Measurements from ENCODE around the gene GOLIM4.

GOLIM4 gene

DNA sequence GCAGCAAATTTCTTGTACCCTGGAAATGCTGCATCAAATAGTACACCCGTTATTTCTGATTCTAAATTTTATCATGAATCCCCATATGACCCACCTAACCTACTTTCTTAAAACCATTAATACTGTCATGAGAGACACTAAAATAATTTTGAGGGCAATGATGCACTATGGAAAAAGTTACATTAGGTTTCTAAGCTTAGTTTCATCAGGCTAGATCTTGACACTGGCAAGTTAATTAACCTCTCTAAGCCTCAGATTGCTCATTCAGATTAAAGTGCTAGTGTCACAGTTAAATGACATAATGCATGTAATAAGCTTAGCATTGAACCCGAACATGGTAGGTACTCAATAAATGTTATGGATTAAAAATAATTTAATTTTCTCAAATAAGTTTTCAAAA lies 8.2 kb downstream of the GOLIM4 start:
- no peaks in the 10 kb centered on the region for H3K27me3 ChIP-seq (ENCODE audit: low read depth, low read length)
- no peak overlapping the region for H3K4me3 ChIP-seq (ENCODE audit: low read length)
- no peak overlapping the region for H3K27ac ChIP-seq (ENCODE audit: low read length)
- TF ChIP-seq EZH2phosphoT487 (IDR thresholded peaks at IDR 0.05; ENCODE audit: low read depth) = no peak
- TF ChIP-seq, protein P1, sequence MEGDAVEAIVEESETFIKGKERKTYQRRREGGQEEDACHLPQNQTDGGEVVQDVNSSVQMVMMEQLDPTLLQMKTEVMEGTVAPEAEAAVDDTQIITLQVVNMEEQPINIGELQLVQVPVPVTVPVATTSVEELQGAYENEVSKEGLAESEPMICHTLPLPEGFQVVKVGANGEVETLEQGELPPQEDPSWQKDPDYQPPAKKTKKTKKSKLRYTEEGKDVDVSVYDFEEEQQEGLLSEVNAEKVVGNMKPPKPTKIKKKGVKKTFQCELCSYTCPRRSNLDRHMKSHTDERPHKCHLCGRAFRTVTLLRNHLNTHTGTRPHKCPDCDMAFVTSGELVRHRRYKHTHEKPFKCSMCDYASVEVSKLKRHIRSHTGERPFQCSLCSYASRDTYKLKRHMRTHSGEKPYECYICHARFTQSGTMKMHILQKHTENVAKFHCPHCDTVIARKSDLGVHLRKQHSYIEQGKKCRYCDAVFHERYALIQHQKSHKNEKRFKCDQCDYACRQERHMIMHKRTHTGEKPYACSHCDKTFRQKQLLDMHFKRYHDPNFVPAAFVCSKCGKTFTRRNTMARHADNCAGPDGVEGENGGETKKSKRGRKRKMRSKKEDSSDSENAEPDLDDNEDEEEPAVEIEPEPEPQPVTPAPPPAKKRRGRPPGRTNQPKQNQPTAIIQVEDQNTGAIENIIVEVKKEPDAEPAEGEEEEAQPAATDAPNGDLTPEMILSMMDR (IDR thresholded peaks at IDR 0.05; ENCODE audit: low read depth, low read length) = no peak
- no peak overlapping the region for H3K9ac ChIP-seq (ENCODE audit: low read length)
- no peaks in the 10 kb centered on the region for H3K9me3 ChIP-seq (ENCODE audit: insufficient read depth, low read length)
- no peaks in the 10 kb centered on the region for H3K36me3 ChIP-seq (replicated peaks; ENCODE audit: low read depth, low read length)
- H3K4me2 ChIP-seq (ENCODE audit: low read length) = no peak overlapping the region
- H3K4me1 ChIP-seq (ENCODE audit: low read length) = peaks cover 34% of the 10 kb centered on the region
- H3K79me2 ChIP-seq (ENCODE audit: low read length) = peaks cover 71% of the 10 kb centered on the region
- 0 out of 2 replicates have a peak, but pooled peaks cover 6% of the 10 kb centered on the region for H4K20me1 ChIP-seq (ENCODE audit: insufficient read depth, low read length)
- H2AFZ ChIP-seq (ENCODE audit: low read depth, low read length) = no peak overlapping the region

DNA sequence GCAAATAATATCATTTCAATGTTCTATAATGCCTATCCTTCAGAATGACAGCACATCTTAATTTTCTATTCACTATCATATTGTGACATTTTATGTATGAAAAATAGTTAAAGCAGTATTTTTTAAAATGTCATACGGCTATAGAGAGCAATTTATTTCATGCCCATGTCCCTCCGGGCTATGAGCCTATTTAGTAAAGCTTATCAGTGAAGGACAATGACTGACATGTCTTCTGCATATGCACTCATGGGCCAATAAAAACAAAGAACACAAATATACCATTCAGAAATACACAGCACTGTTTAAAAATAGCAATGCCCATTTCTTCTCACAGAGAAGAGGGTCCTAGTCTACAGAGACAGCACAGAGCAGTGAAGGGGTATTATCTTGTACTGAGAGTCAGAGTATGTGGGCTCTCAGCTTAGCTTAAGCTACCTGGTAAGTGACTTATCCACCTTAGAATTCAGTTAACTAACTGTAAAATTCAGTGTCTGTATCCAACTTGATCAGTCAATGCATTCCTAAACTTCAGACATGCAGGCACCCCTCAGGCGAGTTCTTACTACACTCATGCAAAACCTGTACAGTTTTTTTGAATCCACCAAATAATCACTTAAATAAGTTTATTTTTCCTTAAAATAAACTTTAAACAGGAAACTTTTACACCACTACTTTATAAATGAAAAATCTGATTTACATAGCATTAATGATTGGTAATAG lies 9.0 kb downstream of the GOLIM4 start:
- no peak overlapping the region for H3K4me3 ChIP-seq (ENCODE audit: low read length)
- H3K4me2 ChIP-seq (ENCODE audit: low read length) = no peak overlapping the region
- H3K79me2 ChIP-seq (ENCODE audit: low read length) = peaks cover 70% of the 10 kb centered on the region
- H3K27me3 ChIP-seq (ENCODE audit: low read depth, low read length) = no peaks in the 10 kb centered on the region
- H4K20me1 ChIP-seq (ENCODE audit: insufficient read depth, low read length) = 0 out of 2 replicates have a peak, but pooled peaks cover 6% of the 10 kb centered on the region
- H3K9ac ChIP-seq (ENCODE audit: low read length) = no peak overlapping the region
- peaks cover 33% of the 10 kb centered on the region for H3K4me1 ChIP-seq (ENCODE audit: low read length)
- no peak overlapping the region for H3K27ac ChIP-seq (ENCODE audit: low read length)
- H2AFZ ChIP-seq (ENCODE audit: low read depth, low read length) = no peak overlapping the region
- H3K36me3 ChIP-seq (replicated peaks; ENCODE audit: low read depth, low read length) = no peaks in the 10 kb centered on the region
- TF ChIP-seq, protein P1 (IDR thresholded peaks at IDR 0.05; ENCODE audit: low read depth, low read length) = no peak
- TF ChIP-seq EZH2phosphoT487 (IDR thresholded peaks at IDR 0.05; ENCODE audit: low read depth) = no peak
- H3K9me3 ChIP-seq (ENCODE audit: insufficient read depth, low read length) = no peaks in the 10 kb centered on the region

- Histone ChIP-seq H3K36me3 (replicated peaks; ENCODE audit: low read depth, low read length) (no peaks in the 10 kb centered on the region), H3K27me3 (ENCODE audit: low read depth, low read length) (no peaks in the 10 kb centered on the region), H3K79me2 (ENCODE audit: low read length) (peaks cover 59% of the 10 kb centered on the region), H3K4me2 (ENCODE audit: low read length) (peak overlapping the region; percentile 63), H4K20me1 (ENCODE audit: insufficient read depth, low read length) (0 out of 2 replicates have a peak, but pooled peaks cover 12% of the 10 kb centered on the region), H3K4me3 (ENCODE audit: low read length) (peak overlapping the region; percentile 42), H3K9ac (ENCODE audit: low read length) (no peak overlapping the region), H2AFZ (ENCODE audit: low read depth, low read length) (no peak overlapping the region), H3K27ac (ENCODE audit: low read length) (no peak overlapping the region), H3K4me1 (ENCODE audit: low read length) (peaks cover 33% of the 10 kb centered on the region), H3K9me3 (ENCODE audit: insufficient read depth, low read length) (no peaks in the 10 kb centered on the region)
- TF ChIP-seq, protein P1 (IDR thresholded peaks at IDR 0.05; ENCODE audit: low read depth, low read length) = no peak
- no peak for TF ChIP-seq EZH2phosphoT487 (IDR thresholded peaks at IDR 0.05; ENCODE audit: low read depth)
These were observed 10.1 kb downstream of the GOLIM4 start for GRCh38 chr3:168085491-168086119.

GRCh38 chr3:168083906-168084305 lies 11.8 kb downstream of the GOLIM4 start:
- Histone ChIP-seq H3K4me3 (ENCODE audit: low read length) (no peak overlapping the region), H4K20me1 (ENCODE audit: insufficient read depth, low read length) (0 out of 2 replicates have a peak, but pooled peaks cover 12% of the 10 kb centered on the region), H3K4me1 (ENCODE audit: low read length) (peaks cover 33% of the 10 kb centered on the region), H3K4me2 (ENCODE audit: low read length) (no peak overlapping the region), H3K9me3 (ENCODE audit: insufficient read depth, low read length) (no peaks in the 10 kb centered on the region), H2AFZ (ENCODE audit: low read depth, low read length) (no peak overlapping the region), H3K27me3 (ENCODE audit: low read depth, low read length) (no peaks in the 10 kb centered on the region), H3K36me3 (replicated peaks; ENCODE audit: low read depth, low read length) (no peaks in the 10 kb centered on the region), H3K9ac (ENCODE audit: low read length) (no peak overlapping the region), H3K27ac (ENCODE audit: low read length) (no peak overlapping the region), H3K79me2 (ENCODE audit: low read length) (peaks cover 49% of the 10 kb centered on the region)
- TF ChIP-seq, protein P1 (IDR thresholded peaks at IDR 0.05; ENCODE audit: low read depth, low read length) = no peak
- TF ChIP-seq EZH2phosphoT487 (IDR thresholded peaks at IDR 0.05; ENCODE audit: low read depth) = no peak
